WI38 (cell line): Measurements from ENCODE around the gene ARHGAP45.

ENCODE experiments used
- H3K4me3 ChIP-seq: 2 replicates; pipeline ENCODE4 v1.5.1; 2011; ENCODE audit warnings: low read depth, mild to moderate bottlenecking, control low read depth, low read length
- CTCF ChIP-seq: IDR thresholded peaks from 2 replicates; pipeline ENCODE4 v1.5.1; 2012; ENCODE audit warnings: low read depth, mild to moderate bottlenecking, control low read depth, low read length

ARHGAP45 gene

GRCh38 chr19:1082928-1083816, 16.2 kb downstream of the ARHGAP45 start:
- no peak for TF ChIP-seq CTCF
- no peak overlapping the region for H3K4me3 ChIP-seq

GRCh38 chr19:1084024-1084868, 17.3 kb downstream of the ARHGAP45 start:
- no peak for TF ChIP-seq CTCF
- H3K4me3 ChIP-seq, result no peak overlapping the region

GRCh38 chr19:1085053-1085658, 18.2 kb downstream of the ARHGAP45 start:
- H3K4me3 ChIP-seq, result no peak overlapping the region
- TF ChIP-seq CTCF, result no peak

- H3K4me3 ChIP-seq, result no peak overlapping the region
- no peak for TF ChIP-seq CTCF
Observed at GRCh38 chr19:1085676-1086442, 18.9 kb downstream of the ARHGAP45 start.

GRCh38 chr19:1086613-1087012, 19.6 kb downstream of the ARHGAP45 start:
- TF ChIP-seq CTCF, result no peak
- H3K4me3 ChIP-seq, result no peak overlapping the region

GRCh38 chr19:1087813-1088415, 20.9 kb downstream of the ARHGAP45 start:
- H3K4me3 ChIP-seq, result no peak overlapping the region
- no peak for TF ChIP-seq CTCF
